A549 (cell line): ENCODE data around the gene SH2D4B. TPM values are rescaled to one million over a fixed set of nuclear protein-coding genes. Genes with fewer than 3 reads are reported as not detected.

Source experiments
- ATAC-seq, 2 experiments: fragments of 200-7000 bp in 1 of 2; fragments of >200 bp in 1 of 2; cut with Nextera tagmentation in 1 of 2; cut with Tn5 transposase in 1 of 2; 3 replicates each; pipeline versions ENCODE4 v1.8.0 to v1.9.1; 2018 to 2020; ENCODE audit warnings: mild to moderate bottlenecking in 1 of 2, moderate library complexity in 1 of 2
- CTCF ChIA-PET: fragments of 300-600 bp; sonication (Branson Sonifier 250); formaldehyde crosslinking; extraction: SDS; loops from one replicate; lab custom pipeline; 2021; ENCODE audit warnings: antibody characterized with exemption, inconsistent platforms; lab: Yijun Ruan, JAX
- POLR2A ChIA-PET: fragments of 350-600 bp; formaldehyde crosslinking; extraction: SDS; loops from one replicate; lab custom pipeline; 2021; ENCODE audit warnings: antibody characterized with exemption, inconsistent platforms; lab: Yijun Ruan, JAX
- DNase-seq, 2 experiments: peaks; one replicate each; pipeline versions ENCODE4 v3.0.0 to v3.0.0-alpha.2; 2011 to 2016; ENCODE audit warnings: low read depth in 1 of 2, low spot score in 1 of 2
- FAIRE-seq: peaks from 2 replicates; lab custom pipeline; 2011; peaks lifted over from hg19 to GRCh38; lab: Jason Lieb, UNC
- H3K27ac ChIP-seq, 2 experiments: fragments of >200 bp; sonication (Bioruptor Twin); formaldehyde crosslinking; 3 replicates each; pipeline ENCODE4 v1.5.1; 2016 to 2017
- H3K4me1 ChIP-seq: fragments of >200 bp; sonication (Bioruptor Twin); formaldehyde crosslinking; 3 replicates; pipeline ENCODE4 v1.6.1; 2016
- H3K4me2 ChIP-seq: fragments of >200 bp; sonication (Bioruptor Twin); formaldehyde crosslinking; 3 replicates; pipeline ENCODE4 v1.6.1; 2016
- H3K4me3 ChIP-seq: fragments of >200 bp; sonication (Bioruptor Twin); formaldehyde crosslinking; 3 replicates; pipeline ENCODE4 v1.5.1; 2016
- H3K9me3 ChIP-seq: fragments of >200 bp; sonication (Bioruptor Twin); formaldehyde crosslinking; 3 replicates; pipeline ENCODE4 v1.6.1; 2016
- ATOH8 ChIP-seq: fragments of 250-450 bp; sonication (Bioruptor Pico); IDR thresholded peaks from 2 replicates; pipeline ENCODE4 v1.5.0; 2020; ENCODE audit warnings: low read depth, mild to moderate bottlenecking, moderate library complexity
- CBX2 ChIP-seq: fragments of 200-600 bp; sonication (generic); IDR thresholded peaks from 2 replicates; pipeline ENCODE4 v1.6.1; 2016; ENCODE audit warnings: low read depth, mild to moderate bottlenecking, borderline replicate concordance
- CHD4 ChIP-seq: fragments of 200-600 bp; sonication (generic); IDR thresholded peaks from 2 replicates; pipeline ENCODE4 v1.6.1; 2016; ENCODE audit warnings: antibody characterized with exemption, mild to moderate bottlenecking, borderline replicate concordance
- CTCF ChIP-seq: fragments of >200 bp; sonication (Bioruptor Twin); formaldehyde crosslinking; IDR thresholded peaks from 3 replicates; pipeline ENCODE4 v1.5.1; 2016
- E2F6 ChIP-seq: IDR thresholded peaks from 2 replicates; pipeline ENCODE4 v1.6.1; 2012; ENCODE audit warnings: low read depth, borderline replicate concordance
- EHF ChIP-seq: fragments of 250-450 bp; sonication (Bioruptor Pico); IDR thresholded peaks from 2 replicates; pipeline ENCODE4 v1.5.0; 2020; ENCODE audit warnings: mild to moderate bottlenecking
- ELK1 ChIP-seq: fragments of 150-350 bp; IDR thresholded peaks from 2 replicates; pipeline ENCODE4 v1.6.1; 2014; ENCODE audit warnings: low read depth, mild to moderate bottlenecking, low read length
- EP300 ChIP-seq, 2 experiments: fragments of >200 bp; sonication (Bioruptor Twin); formaldehyde crosslinking; IDR thresholded peaks; 2 replicates in 1 of 2; 3 replicates in 1 of 2; pipeline ENCODE4 v1.6.1; 2016 to 2017
- FOSL2 ChIP-seq, 2 experiments: fragments of 450-650 bp in 1 of 2; fragments of >200 bp in 1 of 2; sonication (Bioruptor Twin) in 1 of 2; formaldehyde crosslinking; IDR thresholded peaks; 2 replicates each; pipeline versions ENCODE4 v1.5.0 to v1.6.1; 2016 to 2020; ENCODE audit warnings: mild to moderate bottlenecking in 1 of 2, moderate library complexity in 1 of 2
- HES2 ChIP-seq: fragments of >200 bp; sonication (Bioruptor Twin); formaldehyde crosslinking; IDR thresholded peaks from 2 replicates; pipeline ENCODE4 v1.6.1; 2016
- HMGXB4 ChIP-seq: fragments of 250-450 bp; sonication (Bioruptor Pico); IDR thresholded peaks from 2 replicates; pipeline ENCODE4 v1.5.0; 2021; ENCODE audit warnings: mild to moderate bottlenecking, moderate library complexity, borderline replicate concordance
- JUN ChIP-seq, 2 experiments: fragments of >200 bp; sonication (Bioruptor Twin); formaldehyde crosslinking; IDR thresholded peaks; 2 replicates in 1 of 2; 3 replicates in 1 of 2; pipeline ENCODE4 v1.6.1; 2016 to 2017
- JUNB ChIP-seq: fragments of >200 bp; sonication (Bioruptor Twin); formaldehyde crosslinking; IDR thresholded peaks from 2 replicates; pipeline ENCODE4 v1.6.1; 2016
- KDM5A ChIP-seq: fragments of 200-600 bp; sonication (generic); IDR thresholded peaks from 2 replicates; pipeline ENCODE4 v1.6.1; 2016; ENCODE audit warnings: antibody characterized with exemption, mild to moderate bottlenecking
- MAFK ChIP-seq: fragments of 450-650 bp; IDR thresholded peaks from 2 replicates; pipeline ENCODE4 v1.6.1; 2014; ENCODE audit not compliant: partially characterized antibody
- MAZ ChIP-seq: fragments of 150-350 bp; IDR thresholded peaks from 2 replicates; pipeline ENCODE4 v1.6.1; 2014; ENCODE audit warnings: antibody characterized with exemption, low read depth, low read length, borderline replicate concordance
- MYC ChIP-seq: IDR thresholded peaks from 2 replicates; pipeline ENCODE4 v1.6.1; 2012; ENCODE audit warnings: mild to moderate bottlenecking, inconsistent platforms, low read length, improper control_type of control experiment, borderline replicate concordance
- RAD21 ChIP-seq, 2 experiments: fragments of >200 bp in 1 of 2; sonication (Bioruptor Twin) in 1 of 2; formaldehyde crosslinking in 1 of 2; IDR thresholded peaks in 1 of 2; conservative IDR thresholded peaks in 1 of 2; 2 replicates in 1 of 2; 3 replicates in 1 of 2; pipeline ENCODE4 v1.6.1; 2012 to 2018; ENCODE audit warnings: inconsistent platforms in 1 of 2
- RCOR1 ChIP-seq: fragments of 150-350 bp; IDR thresholded peaks from 2 replicates; pipeline ENCODE4 v1.6.1; 2014; ENCODE audit warnings: antibody characterized with exemption, low read length, low read depth
- RNF2 ChIP-seq: fragments of 200-600 bp; sonication (generic); IDR thresholded peaks from 2 replicates; pipeline ENCODE4 v1.6.1; 2016; ENCODE audit warnings: low read depth, mild to moderate bottlenecking, antibody characterized with exemption, moderate library complexity, borderline replicate concordance
- SMC3 ChIP-seq: fragments of >200 bp; sonication (Bioruptor Twin); formaldehyde crosslinking; IDR thresholded peaks from 3 replicates; pipeline ENCODE4 v1.6.1; 2018; ENCODE audit warnings: inconsistent platforms
- TFCP2L1 ChIP-seq: fragments of 250-450 bp; sonication (Bioruptor Pico); IDR thresholded peaks from 2 replicates; pipeline ENCODE4 v1.5.0; 2021; ENCODE audit warnings: mild to moderate bottlenecking
- TP53 ChIP-seq: fragments of 250-450 bp; sonication (Bioruptor Pico); IDR thresholded peaks from 2 replicates; pipeline ENCODE4 v1.5.0; 2021; ENCODE audit warnings: mild to moderate bottlenecking, moderate library complexity
- USF2 ChIP-seq: fragments of 450-650 bp; IDR thresholded peaks from 2 replicates; pipeline ENCODE4 v1.6.1; 2014; ENCODE audit warnings: antibody characterized with exemption
- ZFP36 ChIP-seq: fragments of 450-650 bp; IDR thresholded peaks from 2 replicates; pipeline ENCODE4 v1.6.1; 2014; ENCODE audit warnings: borderline replicate concordance; ENCODE audit not compliant: partially characterized antibody
- ZNF302 ChIP-seq: fragments of 250-450 bp; sonication (Bioruptor Pico); IDR thresholded peaks from 2 replicates; pipeline ENCODE4 v1.9.0; 2021; ENCODE audit warnings: inconsistent platforms, mild to moderate bottlenecking, moderate library complexity
- WGBS: methylation state at CpG from one replicate; pipeline ENCODE4 v1.1.6; 2017; ENCODE audit errors: missing lambda C conversion rate; 5-methylcytosine and 5-hydroxymethylcytosine counted together
- polyA plus RNA-seq, 4 experiments: library from polyadenylated mRNA; depleted of rRNA in 3 of 4; stranded (reverse); fragments of >200 nt; fragmentation: RNase III in 1 of 4; extraction: RNeasy Plus Mini Kit Qiagen cat#74134 plus additional on column Dnase treatment in 1 of 4; gene quantifications; 2 replicates in 3 of 4; 3 replicates in 1 of 4; pipeline ENCODE4 v1.2.3, GENCODE V29; 2011 to 2017

Gene SH2D4B
- polyA plus RNA-seq, 2 of the 4 experiments (the other 2 are of a cell fraction) = 0.01 to 0.12 TPM

GRCh38 chr10:80691441-80691840, 153.7 kb downstream of the SH2D4B start:
- H3K9me3 ChIP-seq = no peaks in the 10 kb centered on the region
- CTCF ChIA-PET = no interaction called here
- DNase-seq = no peak
- no peak overlapping the region for H3K27ac ChIP-seq
- POLR2A ChIA-PET = no interaction called here
- TF ChIP-seq USF2 (no peak), MAFK (no peak), ELK1 (no peak), CBX2 (no peak), CTCF (no peak), HES2 (no peak), MAZ (no peak), RCOR1 (no peak), KDM5A (no peak), ZFP36 (no peak), RAD21 (conservative IDR thresholded peaks at IDR 0.05 in 1 of 2, IDR thresholded peaks at IDR 0.05 in 1 of 2) (no peak), ATOH8 (CRISPR knock-in tag) (no peak), HMGXB4 (CRISPR knock-in tag) (no peak), MYC (no peak), EP300 (IDR thresholded peaks at IDR 0.05) (no peak), SMC3 (no peak)
- ATAC-seq = no peak
- FAIRE-seq = no peak
- H3K4me1 ChIP-seq = no peaks in the 10 kb centered on the region
- H3K4me2 ChIP-seq = no peak overlapping the region
- no peak overlapping the region for H3K4me3 ChIP-seq

- Histone ChIP-seq H3K4me1 (no peaks in the 10 kb centered on the region), H3K9me3 (no peaks in the 10 kb centered on the region), H3K4me3 (no peak overlapping the region), H3K27ac (no peak overlapping the region), H3K4me2 (no peak overlapping the region)
- DNase-seq (no peak), FAIRE-seq (no peak), ATAC-seq (no peak)
- POLR2A ChIA-PET = no interaction called here
- no peak for TF ChIP-seq TP53 (CRISPR knock-in tag)
- no peak for TF ChIP-seq ELK1
- TF ChIP-seq JUNB = no peak
- no peak for TF ChIP-seq CHD4
- TF ChIP-seq TFCP2L1 = no peak
- no peak for TF ChIP-seq HMGXB4 (CRISPR knock-in tag)
- no peak for TF ChIP-seq FOSL2 (IDR thresholded peaks at IDR 0.05)
- TF ChIP-seq FOSL2 (CRISPR knock-in tag; IDR thresholded peaks at IDR 0.05) = no peak
- no peak for TF ChIP-seq EHF (CRISPR knock-in tag)
- no peak for TF ChIP-seq JUN (IDR thresholded peaks at IDR 0.05)
- no peak for TF ChIP-seq ZNF302 (CRISPR knock-in tag)
- no peak for TF ChIP-seq E2F6
- TF ChIP-seq RAD21 (conservative IDR thresholded peaks at IDR 0.05 in 1 of 2, IDR thresholded peaks at IDR 0.05 in 1 of 2) = no peak
- no peak for TF ChIP-seq RNF2
- 34% methylated on average over 3 of the region's 3 CpGs for WGBS
- CTCF ChIA-PET = interaction anchor here (0.6 to 2.4 kb wide), 4 partner anchors 10 to 249 kb away, joined by 3 to 8 read pairs (median 4); no protein-coding TSS in a partner anchor
Observed at GRCh38 chr10:80693565-80693964, 155.9 kb downstream of the SH2D4B start.
